Testis (tissue), 3 donors: ENCODE results near the gene FCAR. TPM values are rescaled to one million over a fixed set of nuclear protein-coding genes. Genes with fewer than 3 reads are reported as not detected.
"Not testable (repeated sequence)": the region's sequence is repeated elsewhere in the genome, so short reads cannot be mapped to it uniquely, and the experiment has no call there.

Source experiments
- DNase-seq: peaks from one replicate; pipeline ENCODE4 v3.0.0-alpha.2; 2019
- H3K27ac ChIP-seq, 2 donors: fragments of 200-600 bp; sonication (generic); one replicate each; pipeline ENCODE4 v1.5.1; 2019
- H3K27me3 ChIP-seq: fragments of 200-600 bp; sonication (generic); one replicate; pipeline ENCODE4 v1.5.1; 2019
- H3K36me3 ChIP-seq: fragments of 200-600 bp; sonication (generic); one replicate; pipeline ENCODE4 v1.5.1; 2017; ENCODE audit warnings: low read depth; ENCODE audit errors: missing control alignments
- H3K4me1 ChIP-seq: fragments of 200-600 bp; sonication (generic); one replicate; pipeline ENCODE4 v1.5.1; 2019
- H3K4me3 ChIP-seq, 2 donors: fragments of 200-600 bp; sonication (generic); one replicate each; pipeline ENCODE4 v1.5.1; 2017 to 2019
- H3K9me3 ChIP-seq: fragments of 200-600 bp; sonication (generic); one replicate; pipeline ENCODE4 v1.5.1; 2017
- POLR2A ChIP-seq: fragments of 450-650 bp; IDR thresholded peaks from one replicate; pipeline ENCODE4 v1.6.1; 2017; ENCODE audit warnings: antibody characterized with exemption, mild to moderate bottlenecking, moderate library complexity
- WGBS, 2 donors: methylation state at CpG; one replicate each; pipeline ENCODE4 v1.1.5; 2018; 5-methylcytosine and 5-hydroxymethylcytosine counted together
- intact Hi-C: fragments of 100-400 bp; cut with DNase I; formaldehyde crosslinking; loops from one replicate; pipeline ENCODE4 v1.15.1; 2023; ENCODE audit warnings: low total_unique reads
- polyA plus RNA-seq: library from polyadenylated mRNA; stranded (reverse); fragments of 350-450 nt; fragmentation: Illumina TruSeq; extraction: RNeasy Lipid Tissue Mini Kit (QIAGEN cat#74804); gene quantifications from one replicate; pipeline ENCODE4 v1.2.3, GENCODE V29; 2014; ENCODE audit warnings: low read depth, low replicate concordance; ENCODE audit not compliant: insufficient read depth
- total RNA-seq, 2 donors: library from RNA; depleted of rRNA; stranded (reverse); fragments of >200 nt; gene quantifications; one replicate each; pipeline ENCODE4 v1.2.3, GENCODE V29; 2016
- TF ChIP-seq, protein P1 (sequence below), 3 experiments: fragments of 450-650 bp in 2 of 3; fragments of 200-600 bp in 1 of 3; sonication (generic) in 1 of 3; IDR thresholded peaks; one replicate each; pipeline ENCODE4 v1.5.1; 2016 to 2019; ENCODE audit warnings: antibody characterized with exemption in 3 of 3, mild to moderate bottlenecking in 2 of 3, moderate library complexity in 1 of 3

Gene FCAR
- total and polyA plus RNA-seq, 3 donors from 2014 or later = not detected

DNA sequence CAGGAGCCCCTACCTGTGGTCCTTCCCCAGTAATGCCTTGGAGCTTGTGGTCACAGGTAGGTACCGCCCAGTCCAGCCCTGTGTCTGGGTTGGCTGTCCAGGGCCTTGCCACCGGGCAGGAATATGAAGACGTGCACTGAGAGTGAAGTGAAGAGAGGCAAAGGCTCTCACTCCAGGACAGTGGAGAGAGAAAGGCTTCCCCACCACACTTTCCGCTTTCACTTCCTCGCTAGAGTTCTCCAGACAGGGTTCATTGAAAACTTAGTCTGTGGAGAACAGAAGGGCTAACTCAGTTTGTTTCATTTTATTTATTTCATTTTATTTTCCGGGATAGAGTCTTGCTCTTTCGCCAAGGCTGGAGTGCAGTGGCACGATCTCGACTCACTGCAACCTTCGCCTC, 14.2 kb downstream of the FCAR start:
- H3K36me3 ChIP-seq = no peaks in the 10 kb centered on the region
- no peaks in the 10 kb centered on the region for H3K27me3 ChIP-seq
- DNase-seq = no peak
- no peak overlapping the region for H3K27ac ChIP-seq
- 94 to 96% methylated on average over 10 of the region's 10 CpGs for WGBS, 2 donors
- intact Hi-C loops = no loop called here
- no peaks in the 10 kb centered on the region for H3K9me3 ChIP-seq
- H3K4me1 ChIP-seq = no peaks in the 10 kb centered on the region
- no peak overlapping the region for H3K4me3 ChIP-seq
- TF ChIP-seq POLR2A = no peak
- TF ChIP-seq, protein P1, sequence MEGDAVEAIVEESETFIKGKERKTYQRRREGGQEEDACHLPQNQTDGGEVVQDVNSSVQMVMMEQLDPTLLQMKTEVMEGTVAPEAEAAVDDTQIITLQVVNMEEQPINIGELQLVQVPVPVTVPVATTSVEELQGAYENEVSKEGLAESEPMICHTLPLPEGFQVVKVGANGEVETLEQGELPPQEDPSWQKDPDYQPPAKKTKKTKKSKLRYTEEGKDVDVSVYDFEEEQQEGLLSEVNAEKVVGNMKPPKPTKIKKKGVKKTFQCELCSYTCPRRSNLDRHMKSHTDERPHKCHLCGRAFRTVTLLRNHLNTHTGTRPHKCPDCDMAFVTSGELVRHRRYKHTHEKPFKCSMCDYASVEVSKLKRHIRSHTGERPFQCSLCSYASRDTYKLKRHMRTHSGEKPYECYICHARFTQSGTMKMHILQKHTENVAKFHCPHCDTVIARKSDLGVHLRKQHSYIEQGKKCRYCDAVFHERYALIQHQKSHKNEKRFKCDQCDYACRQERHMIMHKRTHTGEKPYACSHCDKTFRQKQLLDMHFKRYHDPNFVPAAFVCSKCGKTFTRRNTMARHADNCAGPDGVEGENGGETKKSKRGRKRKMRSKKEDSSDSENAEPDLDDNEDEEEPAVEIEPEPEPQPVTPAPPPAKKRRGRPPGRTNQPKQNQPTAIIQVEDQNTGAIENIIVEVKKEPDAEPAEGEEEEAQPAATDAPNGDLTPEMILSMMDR (IDR thresholded peaks at IDR 0.05) = no peak

DNA sequence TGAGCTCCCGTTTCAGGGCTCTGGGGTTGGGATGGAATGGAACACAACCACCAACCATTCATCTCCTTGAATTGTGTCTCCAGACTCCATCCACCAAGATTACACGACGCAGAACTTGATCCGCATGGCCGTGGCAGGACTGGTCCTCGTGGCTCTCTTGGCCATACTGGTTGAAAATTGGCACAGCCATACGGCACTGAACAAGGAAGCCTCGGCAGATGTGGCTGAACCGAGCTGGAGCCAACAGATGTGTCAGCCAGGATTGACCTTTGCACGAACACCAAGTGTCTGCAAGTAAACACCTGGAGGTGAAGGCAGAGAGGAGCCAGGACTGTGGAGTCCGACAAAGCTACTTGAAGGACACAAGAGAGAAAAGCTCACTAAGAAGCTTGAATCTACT, 15.5 kb downstream of the FCAR start:
- no peak for TF ChIP-seq POLR2A
- TF ChIP-seq, protein P1 (IDR thresholded peaks at IDR 0.05) = no peak
- Histone ChIP-seq H3K9me3 (no peaks in the 10 kb centered on the region), H3K36me3 (no peaks in the 10 kb centered on the region), H3K27ac (no peak overlapping the region), H3K4me1 (no peaks in the 10 kb centered on the region), H3K27me3 (no peaks in the 10 kb centered on the region), H3K4me3 (no peak overlapping the region)
- no peak for DNase-seq
- 77 to 88% methylated on average over 11 of the region's 11 CpGs for WGBS, 2 donors
- intact Hi-C loops = no loop called here

DNA sequence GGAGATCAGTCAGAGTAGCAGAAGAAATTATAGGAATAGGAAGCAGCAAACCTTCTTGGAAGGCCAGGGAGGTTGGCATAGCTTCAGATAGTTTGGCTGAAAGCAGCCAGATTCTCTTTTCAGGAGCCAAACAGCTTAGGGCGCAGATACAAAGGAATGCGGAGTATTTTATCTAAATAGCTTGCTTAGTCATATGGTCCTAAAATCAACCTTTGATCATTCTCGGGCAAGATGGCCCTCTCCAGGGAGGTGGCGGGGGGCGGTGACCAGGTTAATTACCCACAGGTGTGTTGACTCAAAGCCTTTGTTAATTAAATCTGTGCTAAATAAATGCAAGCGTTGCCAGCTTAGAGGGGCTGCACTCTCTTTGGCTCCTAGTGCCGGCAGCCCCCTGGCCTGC, 19.4 kb downstream of the FCAR start:
- 37 to 48% methylated on average over 7 of the region's 7 CpGs for WGBS, 2 donors
- TF ChIP-seq POLR2A = no peak
- TF ChIP-seq, protein P1 (IDR thresholded peaks at IDR 0.05) = no peak

DNA sequence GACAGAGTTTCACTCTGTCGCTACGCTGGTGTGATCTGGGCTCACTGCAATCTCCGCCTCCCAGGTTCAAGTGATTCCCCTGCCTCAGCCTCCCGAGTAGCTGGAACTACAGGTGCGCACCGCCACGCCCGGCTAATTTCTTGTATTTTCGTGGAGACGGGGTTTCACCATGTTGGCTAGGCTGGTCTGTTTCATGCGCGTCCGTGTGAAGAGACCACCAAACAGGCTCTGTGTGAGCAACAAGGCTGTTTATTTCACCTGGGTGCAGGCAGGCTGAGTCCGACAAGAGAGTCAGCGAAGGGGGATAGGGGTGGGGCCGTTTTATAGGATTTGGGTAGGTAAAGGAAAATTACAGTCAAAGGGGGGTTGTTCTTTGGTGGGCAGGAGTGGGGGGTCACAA, 20.1 kb downstream of the FCAR start:
- H3K9me3 ChIP-seq, H3K4me1 ChIP-seq, H3K27me3 ChIP-seq, H3K4me3 ChIP-seq, DNase-seq, H3K27ac ChIP-seq, H3K36me3 ChIP-seq, intact Hi-C loops: not testable (repeated sequence)
- 94 to 95% methylated on average over 16 of the region's 16 CpGs for WGBS, 2 donors

More for the DNA sequence above, 19.4 kb downstream of the FCAR start:
- no peak for DNase-seq
- Histone ChIP-seq H3K4me1 (no peaks in the 10 kb centered on the region), H3K27ac (no peak overlapping the region), H3K27me3 (no peaks in the 10 kb centered on the region), H3K9me3 (no peaks in the 10 kb centered on the region), H3K4me3 (no peak overlapping the region), H3K36me3 (no peaks in the 10 kb centered on the region)
- intact Hi-C loops = no loop called here

DNA sequence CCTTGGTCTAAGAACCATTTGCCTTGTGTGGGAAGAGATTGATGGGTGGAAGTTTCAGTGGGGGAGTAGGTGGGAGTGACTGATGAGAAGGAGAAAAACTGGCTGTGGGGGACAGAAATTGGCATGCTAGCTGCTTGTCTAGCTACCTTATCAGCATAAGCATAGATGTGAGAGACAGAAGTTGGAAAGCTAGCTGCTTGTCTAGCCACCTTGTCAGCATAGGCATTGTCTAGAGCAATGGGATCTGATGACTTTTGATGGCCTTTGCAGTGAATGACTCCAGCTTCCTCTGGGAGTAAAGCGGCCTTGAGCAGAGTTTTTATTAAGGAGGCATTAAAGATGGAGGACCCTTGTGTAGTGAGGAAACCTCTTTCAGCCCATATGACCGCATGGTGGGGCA, 22.0 kb downstream of the FCAR start:
- Histone ChIP-seq H3K4me3 (no peak overlapping the region), H3K27ac (no peak overlapping the region), H3K4me1 (no peaks in the 10 kb centered on the region), H3K9me3 (no peaks in the 10 kb centered on the region), H3K36me3 (no peaks in the 10 kb centered on the region), H3K27me3 (no peaks in the 10 kb centered on the region)
- no peak for TF ChIP-seq POLR2A
- TF ChIP-seq, protein P1 (IDR thresholded peaks at IDR 0.05) = no peak
- no peak for DNase-seq
- 72 to 80% methylated on average over 2 of the region's 2 CpGs for WGBS, 2 donors
- intact Hi-C loops = no loop called here

DNA sequence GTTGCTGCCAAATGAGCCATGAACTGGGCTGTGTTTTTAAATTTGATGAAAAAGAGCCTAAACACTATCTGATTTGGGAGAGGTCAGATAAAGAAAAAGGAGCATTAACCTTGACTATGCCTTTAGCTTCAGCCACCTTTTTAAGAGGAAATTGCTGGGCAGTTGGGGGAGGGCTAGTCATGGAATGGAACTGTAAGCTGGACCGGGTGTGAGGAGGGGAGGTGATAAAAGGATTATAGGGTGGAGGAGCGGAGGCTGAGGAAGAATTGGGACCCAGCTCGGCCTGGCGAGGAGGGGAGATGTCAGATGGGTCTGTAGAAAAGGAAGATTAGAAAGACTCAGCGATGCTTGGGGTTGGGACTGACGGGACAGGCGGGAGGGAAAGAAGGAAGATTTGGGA, 24.6 kb downstream of the FCAR start:
- WGBS, 2 donors = 79 to 85% methylated on average over 7 of the region's 7 CpGs
- H3K4me3 ChIP-seq, H3K27ac ChIP-seq, H3K27me3 ChIP-seq, DNase-seq, intact Hi-C loops, H3K9me3 ChIP-seq, H3K36me3 ChIP-seq, H3K4me1 ChIP-seq: not testable (repeated sequence)

DNA sequence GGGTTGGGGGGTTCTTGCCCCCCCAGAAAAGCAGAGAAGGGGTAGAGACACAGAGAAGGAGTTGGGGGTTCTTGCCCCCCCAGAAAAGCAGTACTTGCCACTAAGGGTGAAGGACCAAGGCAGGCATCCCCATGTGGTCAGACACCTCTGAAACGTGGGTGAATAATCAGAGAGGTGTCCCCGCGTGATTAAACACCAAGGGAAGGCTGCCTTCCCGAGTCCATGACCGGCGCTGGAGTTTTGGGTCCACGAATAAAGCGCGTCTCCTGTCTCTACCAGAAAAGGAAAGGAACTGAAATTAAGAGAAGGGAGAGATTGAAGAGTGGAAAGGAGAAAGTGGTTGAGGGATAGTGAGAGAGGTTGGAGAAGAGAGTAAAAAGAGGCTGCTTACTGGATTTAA, 25.6 kb downstream of the FCAR start:
- H3K36me3 ChIP-seq, H3K4me1 ChIP-seq, intact Hi-C loops, H3K9me3 ChIP-seq, DNase-seq, H3K27me3 ChIP-seq, H3K27ac ChIP-seq, H3K4me3 ChIP-seq: not testable (repeated sequence)
- 79 to 84% methylated on average over 9 of the region's 9 CpGs for WGBS, 2 donors

DNA sequence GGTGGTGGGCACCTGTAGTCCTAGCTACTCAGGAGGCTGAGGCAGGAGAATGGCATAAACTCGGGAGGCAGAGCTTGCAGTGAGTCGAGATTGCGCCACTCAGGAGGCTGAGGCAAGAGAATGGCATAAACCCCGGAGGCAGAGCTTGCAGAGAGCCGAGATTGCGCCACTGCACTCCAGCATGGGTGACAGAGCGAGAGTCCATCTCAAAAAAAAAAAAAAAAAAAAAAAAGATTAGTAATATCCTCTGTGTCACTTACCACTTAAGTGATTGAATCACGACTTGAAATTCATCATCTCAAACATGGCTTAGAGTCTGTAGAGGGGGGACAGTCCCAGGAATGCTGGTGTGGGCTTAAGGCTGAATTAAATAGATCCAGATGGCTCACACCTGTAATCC, 27.1 kb downstream of the FCAR start:
- H3K27ac ChIP-seq, H3K27me3 ChIP-seq, intact Hi-C loops, H3K4me1 ChIP-seq, H3K9me3 ChIP-seq, DNase-seq, H3K36me3 ChIP-seq, H3K4me3 ChIP-seq: not testable (repeated sequence)
- 82 to 84% methylated on average over 8 of the region's 8 CpGs for WGBS, 2 donors
